Germinal center (tissue), 1 donor: Measurements from ENCODE around the gene MCTP1.

Experiments used
- DNase-seq: peaks from one replicate; pipeline ENCODE4 v3.0.0; 2012; ENCODE audit warnings: mixed read lengths, low spot score

Gene MCTP1

DNA sequence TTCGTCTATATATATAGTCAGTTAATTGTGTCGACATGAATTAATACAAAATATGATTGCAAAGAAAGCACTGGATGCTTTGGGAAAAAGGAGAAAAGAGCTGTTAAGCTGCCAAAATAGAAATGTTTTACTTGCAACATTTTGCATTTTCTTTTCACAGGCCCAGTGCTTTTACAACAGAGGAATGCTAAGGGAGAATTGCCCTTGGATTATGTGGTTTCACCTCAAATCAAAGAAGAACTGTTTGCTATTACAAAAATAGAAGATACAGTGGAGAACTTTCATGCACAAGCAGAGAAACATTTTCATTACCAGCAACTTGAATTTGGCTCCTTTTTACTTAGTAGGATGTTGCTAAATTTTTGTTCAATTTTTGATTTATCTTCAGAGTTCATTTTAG is 590.2 kb downstream of the MCTP1 start:
- no peak for DNase-seq

DNA sequence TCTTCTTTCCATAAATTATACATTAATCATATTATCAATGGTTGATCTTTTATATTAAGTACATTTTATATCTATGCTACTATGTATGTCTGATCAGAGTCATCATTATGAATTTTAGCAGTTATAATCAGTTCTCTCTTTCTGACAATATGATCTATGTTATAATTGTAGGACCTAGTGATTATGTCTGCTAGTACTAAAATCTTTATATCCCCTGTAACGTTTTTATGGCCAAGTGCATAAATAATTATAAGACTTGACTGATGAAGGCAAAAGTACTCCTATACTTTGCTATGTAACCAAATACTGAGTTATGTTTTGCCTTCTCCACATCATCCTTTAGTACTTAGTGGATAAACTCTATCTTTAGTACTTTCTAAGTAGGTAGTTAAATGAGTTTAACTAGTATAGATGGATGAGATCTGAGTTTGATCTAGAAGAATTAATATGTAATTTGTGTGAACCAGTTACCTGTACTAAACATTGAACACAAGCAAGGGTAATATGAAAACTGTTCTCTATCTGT is 591.0 kb downstream of the MCTP1 start:
- DNase-seq = no peak

- no peak for DNase-seq
Observed at GRCh38 chr5:94693043-94693822, 591.7 kb downstream of the MCTP1 start.

DNA sequence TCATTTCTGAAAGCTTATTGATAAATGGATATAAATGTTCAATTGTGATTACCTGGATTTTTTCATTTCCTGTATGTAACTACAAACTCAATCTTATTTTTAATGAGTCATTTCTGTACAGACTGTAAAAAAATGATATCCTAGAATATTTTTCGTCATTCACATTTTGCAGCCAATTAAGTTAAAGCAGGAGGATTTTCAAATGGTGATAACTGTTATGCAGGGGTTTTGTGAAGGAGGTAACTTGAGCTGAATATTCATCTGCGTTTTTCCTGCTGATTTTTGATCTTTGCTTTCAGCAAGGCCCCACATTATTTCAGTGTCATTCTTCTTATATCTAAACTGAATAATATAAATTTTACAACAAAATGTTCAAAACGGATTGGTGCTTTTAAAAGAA is 592.3 kb downstream of the MCTP1 start:
- DNase-seq = no peak

GRCh38 chr5:94691949-94692348 is 592.9 kb downstream of the MCTP1 start:
- no peak for DNase-seq

GRCh38 chr5:94691291-94691690 is 593.6 kb downstream of the MCTP1 start:
- no peak for DNase-seq

DNA sequence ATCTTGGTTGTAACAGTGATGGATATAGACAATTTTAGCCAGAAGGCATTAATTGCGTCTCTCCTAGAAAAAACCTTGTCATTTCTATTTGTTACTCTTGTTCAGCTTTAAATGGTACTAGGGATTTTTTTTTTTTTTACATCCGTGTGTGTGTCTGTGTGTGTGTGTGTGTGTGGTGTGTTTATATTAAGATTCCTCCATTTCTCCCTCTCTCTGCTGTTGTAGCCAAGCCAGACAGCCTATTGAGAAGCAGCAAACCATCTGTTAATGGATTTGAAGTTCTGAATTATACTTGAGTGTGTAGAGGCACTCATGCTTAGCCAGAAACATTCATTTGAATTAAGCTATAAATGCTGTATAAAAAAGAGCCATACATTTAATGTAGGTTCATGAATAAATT is 594.1 kb downstream of the MCTP1 start:
- no peak for DNase-seq

DNA sequence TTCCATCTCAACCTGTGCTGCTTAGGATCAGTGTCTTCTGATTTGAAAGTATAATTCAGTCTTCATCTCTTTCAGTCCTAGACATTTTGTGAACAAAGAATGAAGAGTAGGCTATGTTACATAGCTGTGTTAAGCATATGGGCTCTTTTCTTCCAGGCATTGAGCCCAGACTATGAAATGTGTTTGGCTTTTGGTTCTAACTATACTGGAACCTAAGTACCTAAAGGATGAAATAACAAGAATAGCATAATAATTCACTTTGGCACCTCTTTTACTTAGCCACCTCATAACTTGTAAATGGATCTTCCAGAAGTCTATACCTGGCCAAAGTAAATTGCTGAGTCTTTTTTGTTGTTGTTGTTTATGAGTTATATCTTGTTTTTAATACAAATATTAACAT is 595.0 kb downstream of the MCTP1 start:
- no peak for DNase-seq

DNA sequence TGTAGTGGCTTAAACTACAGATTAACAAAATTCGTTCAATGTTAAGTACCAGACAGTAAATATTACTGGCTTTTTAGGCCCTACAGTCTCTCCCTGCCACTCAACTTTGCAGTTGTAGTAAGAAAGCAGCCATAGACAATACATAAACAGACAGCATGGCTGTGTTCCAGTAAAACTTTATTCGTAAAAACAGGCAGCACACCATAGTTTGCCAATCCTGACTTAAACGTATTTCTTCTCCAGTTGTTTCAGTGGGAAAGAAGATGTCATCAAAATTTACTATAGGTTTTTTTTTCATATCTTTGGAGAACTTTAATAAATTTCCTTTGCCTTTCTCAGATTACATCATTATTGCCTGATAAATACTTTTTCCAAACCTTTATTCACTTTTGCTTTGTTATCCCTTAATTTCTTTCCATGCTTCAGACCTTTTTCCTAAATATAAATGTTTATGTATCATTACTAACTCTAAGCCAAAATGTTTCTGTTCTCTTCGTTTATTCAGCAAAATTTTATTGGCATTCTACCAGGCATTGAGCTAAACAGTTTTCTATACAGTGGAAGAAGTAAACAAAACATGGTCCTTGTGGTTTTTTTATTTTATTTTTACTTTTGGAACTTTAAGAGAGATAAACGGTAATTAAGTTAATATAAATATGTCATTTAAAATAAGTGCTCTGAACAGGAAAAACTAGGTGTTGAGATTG is 601.9 kb downstream of the MCTP1 start:
- no peak for DNase-seq

DNA sequence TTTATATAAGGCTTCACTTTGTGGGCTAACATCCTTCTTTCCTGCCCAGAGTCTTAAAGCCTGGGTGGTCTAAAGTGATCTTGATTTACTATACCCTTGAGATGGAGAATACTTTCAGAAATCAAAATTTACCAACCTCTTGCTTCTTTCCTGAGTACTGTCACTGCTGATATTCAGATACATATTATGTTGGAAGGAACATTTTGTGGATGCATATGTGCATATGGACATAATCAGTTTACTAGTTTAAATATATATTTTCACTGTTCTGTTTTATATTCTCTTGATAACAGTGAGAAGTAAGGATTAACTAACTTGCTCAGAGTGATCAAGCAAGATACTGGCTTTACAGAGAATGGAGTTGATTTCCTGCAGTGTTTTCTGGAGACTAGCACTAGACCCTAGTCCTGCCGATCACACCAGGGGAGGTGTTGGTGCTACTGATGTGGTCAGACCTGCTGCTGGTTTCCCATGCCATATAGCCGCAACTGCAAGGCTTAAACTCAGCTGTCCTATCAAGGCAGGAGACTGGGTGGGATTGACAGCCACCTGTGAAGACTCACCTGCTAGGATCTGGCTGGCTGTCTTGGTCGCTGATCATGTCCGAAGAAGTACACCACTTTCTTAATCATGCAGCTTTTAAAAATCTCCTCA is 608.8 kb downstream of the MCTP1 start:
- DNase-seq = no peak

DNA sequence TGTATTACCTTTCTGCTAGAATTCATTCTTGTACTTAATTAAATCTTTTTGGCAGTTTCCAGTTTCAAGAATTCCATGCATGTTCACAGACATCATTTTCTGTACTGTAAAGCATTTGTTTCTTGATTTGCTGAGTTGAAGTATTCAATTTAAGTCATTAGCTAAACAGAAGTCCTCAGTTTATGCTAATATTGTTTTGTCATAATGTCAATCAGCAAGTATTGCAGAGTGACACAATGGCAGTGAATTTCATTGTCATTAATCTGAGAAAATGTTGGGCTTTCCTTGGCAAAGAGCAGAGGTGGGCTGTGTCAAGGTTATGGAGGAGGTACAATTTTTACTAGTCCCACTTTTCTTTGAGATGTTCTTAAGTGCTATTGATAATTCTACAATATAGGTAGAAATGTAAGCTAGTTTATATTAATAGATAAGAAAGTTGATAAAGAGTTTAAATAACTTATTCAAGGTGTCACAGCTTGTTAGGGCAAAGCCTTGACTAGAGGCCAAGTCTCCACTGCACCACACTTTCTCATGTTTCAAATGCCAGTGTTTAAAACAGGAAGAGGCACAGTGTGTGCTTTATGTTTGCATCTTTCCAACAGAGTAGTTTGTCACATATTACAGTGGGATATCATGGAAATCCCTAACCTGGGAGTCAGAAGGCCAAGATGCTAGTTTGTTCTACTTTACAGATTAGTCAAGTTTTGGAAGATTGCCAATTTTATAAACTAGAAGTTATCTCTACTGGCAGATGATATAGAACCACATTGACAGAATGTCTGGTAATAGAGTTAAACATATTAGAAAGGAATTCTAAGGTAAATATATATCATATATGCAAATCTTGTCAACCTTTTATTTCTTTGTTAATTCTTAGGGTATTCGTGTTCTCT is 610.2 kb downstream of the MCTP1 start:
- DNase-seq = no peak

GRCh38 chr5:94672746-94673145 is 612.1 kb downstream of the MCTP1 start:
- DNase-seq = no peak

- no peak for DNase-seq
Observed at GRCh38 chr5:94670726-94671125, 614.2 kb downstream of the MCTP1 start.

GRCh38 chr5:94667937-94668336 is 617.0 kb downstream of the MCTP1 start:
- DNase-seq = no peak

- DNase-seq = no peak
Observed at GRCh38 chr5:94661086-94661485, 623.8 kb downstream of the MCTP1 start.

- no peak for DNase-seq
Observed at GRCh38 chr5:94660506-94660905, 624.4 kb downstream of the MCTP1 start.

- no peak for DNase-seq
Observed at GRCh38 chr5:94658272-94658671, 626.6 kb downstream of the MCTP1 start.
